ENCODE results near the gene KCTD17.
A peak's percentile ranks its signal among the peaks of the same experiment; 100 is the strongest.

DNA sequence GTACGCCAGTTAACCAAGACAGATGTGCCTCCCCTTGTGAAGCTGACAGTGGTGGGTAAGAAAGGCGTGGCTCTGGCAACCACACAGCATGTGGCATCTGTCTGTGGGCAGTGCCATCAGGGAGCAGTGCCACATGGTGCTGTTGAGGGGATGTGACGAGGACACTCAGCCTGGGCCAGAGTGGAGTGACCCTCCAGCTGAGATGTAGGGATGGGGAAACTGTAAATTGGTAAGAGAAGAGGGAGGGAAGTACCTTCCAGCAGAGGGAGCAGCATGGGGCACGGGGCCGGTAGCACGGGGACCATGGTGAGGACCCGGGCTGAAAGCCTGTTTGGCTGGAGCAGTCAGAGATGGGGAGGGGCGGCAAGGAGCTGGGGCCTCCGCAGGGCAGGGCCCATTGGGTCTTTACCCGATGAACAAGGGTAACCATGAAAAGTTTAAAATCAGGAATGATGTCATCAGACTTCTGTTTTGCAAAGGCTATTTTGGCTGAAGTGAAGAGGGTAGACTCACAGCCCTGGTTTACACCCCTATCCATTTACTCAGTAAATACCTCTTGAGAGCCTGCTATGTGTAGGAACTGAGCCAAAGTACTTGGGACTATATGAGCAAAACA is 47.5 kb downstream of the KCTD17 start:
- TF ChIP-seq, protein P1, sequence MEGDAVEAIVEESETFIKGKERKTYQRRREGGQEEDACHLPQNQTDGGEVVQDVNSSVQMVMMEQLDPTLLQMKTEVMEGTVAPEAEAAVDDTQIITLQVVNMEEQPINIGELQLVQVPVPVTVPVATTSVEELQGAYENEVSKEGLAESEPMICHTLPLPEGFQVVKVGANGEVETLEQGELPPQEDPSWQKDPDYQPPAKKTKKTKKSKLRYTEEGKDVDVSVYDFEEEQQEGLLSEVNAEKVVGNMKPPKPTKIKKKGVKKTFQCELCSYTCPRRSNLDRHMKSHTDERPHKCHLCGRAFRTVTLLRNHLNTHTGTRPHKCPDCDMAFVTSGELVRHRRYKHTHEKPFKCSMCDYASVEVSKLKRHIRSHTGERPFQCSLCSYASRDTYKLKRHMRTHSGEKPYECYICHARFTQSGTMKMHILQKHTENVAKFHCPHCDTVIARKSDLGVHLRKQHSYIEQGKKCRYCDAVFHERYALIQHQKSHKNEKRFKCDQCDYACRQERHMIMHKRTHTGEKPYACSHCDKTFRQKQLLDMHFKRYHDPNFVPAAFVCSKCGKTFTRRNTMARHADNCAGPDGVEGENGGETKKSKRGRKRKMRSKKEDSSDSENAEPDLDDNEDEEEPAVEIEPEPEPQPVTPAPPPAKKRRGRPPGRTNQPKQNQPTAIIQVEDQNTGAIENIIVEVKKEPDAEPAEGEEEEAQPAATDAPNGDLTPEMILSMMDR (conservative IDR thresholded peaks at IDR 0.05; ENCODE audit: low read depth, low read length), result peak; percentile 35; the same call in 1 of the 2 replicates
- no peak for TF ChIP-seq EZH2 (IDR thresholded peaks at IDR 0.05; ENCODE audit: borderline replicate concordance, low read depth, low read length, poor library complexity, severe bottlenecking)

Data from A673 (cell line).